GM12874 (cell line): ENCODE data around the gene PLEKHH2.

ENCODE experiments used
- TF ChIP-seq, protein P1 (sequence below): IDR thresholded peaks from 2 replicates; pipeline ENCODE4 v1.5.1; 2011; ENCODE audit warnings: low read depth, mild to moderate bottlenecking, control low read depth, low read length, moderate library complexity; ENCODE audit not compliant: insufficient read depth

The PLEKHH2 gene

DNA sequence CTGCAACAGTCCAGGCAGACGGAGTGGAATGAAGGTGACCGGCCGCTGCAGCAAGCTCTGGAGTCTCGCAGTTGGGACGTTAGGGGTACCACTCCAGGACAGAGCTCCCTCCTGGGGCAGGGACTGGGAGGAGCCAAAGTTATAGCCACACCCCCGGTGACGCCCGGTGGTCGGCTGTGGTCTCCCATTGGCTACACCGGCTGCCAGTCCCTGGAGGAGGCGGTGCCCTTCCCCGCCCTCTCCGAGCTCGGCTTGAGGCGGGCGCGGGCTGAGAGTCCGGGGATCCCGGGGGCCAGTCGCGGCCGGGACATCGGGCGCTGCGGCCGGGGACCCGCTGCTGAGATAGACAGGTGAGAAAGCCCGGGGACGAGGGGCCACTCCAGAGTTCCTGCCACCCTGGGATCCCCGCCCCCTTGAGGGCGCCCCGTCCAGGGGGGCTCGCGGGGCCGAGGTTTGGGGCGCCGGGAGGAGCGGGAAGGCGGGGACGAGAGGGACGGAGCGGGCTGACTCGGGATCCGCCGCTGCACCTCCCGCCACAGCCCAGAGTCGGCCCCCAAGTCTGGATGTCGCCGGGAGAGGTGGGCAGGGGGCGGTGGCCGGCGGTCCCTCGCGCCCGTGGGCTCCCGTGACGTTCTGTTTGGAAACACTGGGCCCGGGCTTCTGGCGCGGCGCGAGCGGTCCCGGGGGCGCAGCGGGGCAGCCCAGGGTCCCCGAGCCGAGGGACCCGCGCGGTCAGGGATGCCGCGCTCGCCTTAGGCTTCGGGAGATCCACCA lies at the start of gene PLEKHH2:
Gene PLEKHH2, plus strand, starts transcription at position 231 of the 774 bp plus-strand sequence. CDS start 7,414 bp downstream, outside the sequence.
- TF ChIP-seq, protein P1, sequence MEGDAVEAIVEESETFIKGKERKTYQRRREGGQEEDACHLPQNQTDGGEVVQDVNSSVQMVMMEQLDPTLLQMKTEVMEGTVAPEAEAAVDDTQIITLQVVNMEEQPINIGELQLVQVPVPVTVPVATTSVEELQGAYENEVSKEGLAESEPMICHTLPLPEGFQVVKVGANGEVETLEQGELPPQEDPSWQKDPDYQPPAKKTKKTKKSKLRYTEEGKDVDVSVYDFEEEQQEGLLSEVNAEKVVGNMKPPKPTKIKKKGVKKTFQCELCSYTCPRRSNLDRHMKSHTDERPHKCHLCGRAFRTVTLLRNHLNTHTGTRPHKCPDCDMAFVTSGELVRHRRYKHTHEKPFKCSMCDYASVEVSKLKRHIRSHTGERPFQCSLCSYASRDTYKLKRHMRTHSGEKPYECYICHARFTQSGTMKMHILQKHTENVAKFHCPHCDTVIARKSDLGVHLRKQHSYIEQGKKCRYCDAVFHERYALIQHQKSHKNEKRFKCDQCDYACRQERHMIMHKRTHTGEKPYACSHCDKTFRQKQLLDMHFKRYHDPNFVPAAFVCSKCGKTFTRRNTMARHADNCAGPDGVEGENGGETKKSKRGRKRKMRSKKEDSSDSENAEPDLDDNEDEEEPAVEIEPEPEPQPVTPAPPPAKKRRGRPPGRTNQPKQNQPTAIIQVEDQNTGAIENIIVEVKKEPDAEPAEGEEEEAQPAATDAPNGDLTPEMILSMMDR = no peak

DNA sequence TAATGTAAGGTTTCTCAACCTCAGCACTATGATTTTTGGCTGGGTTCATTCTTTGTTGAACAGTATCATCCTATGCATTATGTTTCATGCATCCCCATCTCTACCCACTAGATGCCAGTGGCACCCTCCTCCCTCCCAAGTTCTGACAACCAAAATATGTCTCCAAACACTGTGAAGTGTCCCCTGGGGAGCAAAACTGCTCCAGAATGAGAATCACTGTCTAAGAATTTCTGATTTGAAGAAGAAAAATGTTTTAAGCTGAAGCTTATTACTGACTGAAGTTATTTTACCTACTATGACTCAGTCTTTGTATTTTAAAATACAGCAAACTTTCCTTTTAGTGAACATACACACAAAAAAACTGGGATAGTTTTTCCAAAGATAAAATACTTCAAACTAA lies 44.6 kb upstream of the PLEKHH2 start:
- TF ChIP-seq, protein P1 = no peak

- TF ChIP-seq, protein P1 = no peak
Observed at GRCh38 chr2:43593254-43593653, 43.8 kb upstream of the PLEKHH2 start.

DNA sequence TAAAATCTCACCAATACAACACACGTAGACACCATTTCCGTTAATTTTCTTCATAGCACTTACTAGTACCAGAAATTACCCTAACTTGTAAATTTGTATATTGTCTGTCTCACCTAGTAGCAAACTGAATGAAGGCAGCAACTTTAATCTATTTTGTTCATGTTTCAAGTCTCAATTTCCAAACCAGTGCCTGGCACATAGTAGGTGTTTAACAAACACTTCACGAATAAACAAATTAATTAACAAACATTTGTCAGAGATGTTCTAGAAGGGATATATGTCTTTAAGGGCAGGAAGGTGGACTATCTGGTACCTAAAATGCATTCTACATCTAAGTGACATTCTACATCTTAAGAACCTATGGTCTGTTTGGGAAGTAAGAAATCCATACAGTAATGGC lies 42.2 kb upstream of the PLEKHH2 start:
- TF ChIP-seq, protein P1 = no peak

DNA sequence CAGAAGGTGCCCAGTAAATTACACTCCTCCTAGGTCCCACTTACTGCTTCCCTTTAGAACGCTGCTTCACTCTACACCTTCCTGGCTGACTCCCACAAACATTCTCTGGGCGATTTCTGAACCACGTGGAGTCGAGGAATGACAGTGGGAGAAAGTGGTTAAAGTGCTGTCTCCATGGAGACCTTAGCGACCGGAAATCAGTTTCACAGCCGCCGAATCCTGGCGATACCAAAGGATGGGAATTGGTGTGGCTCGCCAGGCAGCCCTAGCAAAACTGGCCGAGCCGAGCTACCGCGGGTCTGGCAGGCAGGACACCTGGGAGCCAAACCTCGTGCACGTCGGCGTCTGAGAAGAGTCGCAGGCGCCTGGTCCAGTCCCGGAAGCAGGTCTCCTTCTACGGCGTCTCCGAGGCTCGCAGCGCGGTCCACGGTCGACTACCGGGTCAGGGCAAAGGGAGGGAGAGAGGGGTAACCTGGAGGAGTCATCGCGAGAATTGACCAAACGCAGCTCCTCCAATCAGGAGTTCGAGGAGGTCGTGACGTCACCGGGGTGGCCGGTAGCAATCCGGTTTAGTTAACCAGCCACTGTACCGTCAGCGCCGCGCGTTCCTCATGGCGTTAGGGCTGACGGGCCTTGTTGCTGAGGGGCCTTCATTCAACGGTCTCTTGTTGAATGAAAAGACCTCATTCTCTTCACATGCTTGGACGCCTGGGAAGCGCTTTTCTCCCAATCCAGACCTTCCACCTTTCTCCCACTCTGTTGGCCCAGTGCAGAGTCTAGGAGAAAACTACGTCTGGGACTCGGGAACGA lies 41.3 kb upstream of the PLEKHH2 start, which contains the start of gene THADA:
Gene THADA, minus strand, starts transcription at position 436 of the 810 bp plus-strand sequence. CDS start 3,646 bp downstream, outside the sequence.
- TF ChIP-seq, protein P1 = no peak

- TF ChIP-seq, protein P1 = no peak
Observed at GRCh38 chr2:43604674-43605073, 32.4 kb upstream of the PLEKHH2 start.

DNA sequence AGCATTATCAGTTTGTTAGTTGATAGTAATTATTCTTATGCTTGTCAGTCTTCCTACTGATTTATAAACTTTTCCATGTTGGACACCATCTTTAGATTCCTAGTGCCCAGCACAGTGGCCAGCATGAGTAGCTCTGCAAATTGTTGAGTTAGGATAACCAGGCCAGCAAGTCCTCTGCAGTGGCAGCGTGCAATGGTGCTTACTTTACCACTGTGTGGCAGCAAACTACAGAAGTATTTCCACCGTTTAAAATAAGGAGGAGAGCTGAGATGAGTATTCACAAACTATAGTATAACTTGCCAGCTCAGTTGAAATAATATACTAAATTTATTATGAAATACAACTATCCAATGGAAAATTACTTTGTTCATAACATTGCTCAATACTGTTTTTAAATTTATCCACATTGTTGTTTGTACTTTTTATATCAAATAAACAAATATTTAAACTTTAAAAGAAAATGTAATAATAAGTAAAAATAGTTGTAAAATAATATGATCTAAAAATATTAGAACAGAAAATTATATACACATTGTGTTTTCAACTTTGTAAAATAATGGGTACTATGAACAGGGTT lies 31.9 kb upstream of the PLEKHH2 start:
- TF ChIP-seq, protein P1 = peak; percentile 39; the same call in 1 of the 2 replicates
